ENCODE results near the gene MED15.

The MED15 gene

GRCh38 chr22:20632082-20632481 lies 124.7 kb downstream of the MED15 start:
- no peak for DNase-seq

- no peak for DNase-seq
Observed at GRCh38 chr22:20632518-20632917, 125.1 kb downstream of the MED15 start.

DNA sequence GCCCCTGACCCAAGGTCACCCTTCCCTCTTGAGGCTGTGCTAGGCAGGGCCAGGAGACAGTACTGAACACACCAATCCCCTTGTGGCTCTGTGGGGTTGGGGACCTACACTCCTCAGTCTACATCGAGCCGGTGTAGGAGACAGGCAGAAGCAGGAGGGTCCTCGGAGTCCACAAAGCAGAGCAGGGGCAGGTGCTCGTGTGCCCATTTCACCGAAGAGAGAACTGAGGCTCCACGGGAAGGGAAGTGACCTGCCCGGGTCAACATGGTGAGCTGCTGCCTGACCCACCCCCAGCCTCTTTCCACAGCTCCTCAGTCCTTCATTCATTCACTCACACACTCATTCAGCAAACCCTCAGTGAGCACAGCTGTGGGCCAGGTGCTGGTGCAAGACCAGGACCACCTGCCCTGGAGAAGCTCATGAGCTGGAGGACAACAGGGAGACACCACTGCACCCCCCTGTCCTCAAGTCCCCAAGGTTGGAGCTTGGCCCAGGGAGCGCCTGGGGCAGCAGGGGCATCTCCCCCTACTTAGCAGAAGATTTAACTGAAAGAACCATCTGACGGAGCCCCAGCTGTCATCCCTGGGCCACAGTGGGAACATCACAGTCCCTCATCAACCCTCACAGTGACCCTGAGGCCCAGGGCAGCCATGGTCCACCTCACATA lies 127.3 kb downstream of the MED15 start:
- DNase-seq, result no peak

DNA sequence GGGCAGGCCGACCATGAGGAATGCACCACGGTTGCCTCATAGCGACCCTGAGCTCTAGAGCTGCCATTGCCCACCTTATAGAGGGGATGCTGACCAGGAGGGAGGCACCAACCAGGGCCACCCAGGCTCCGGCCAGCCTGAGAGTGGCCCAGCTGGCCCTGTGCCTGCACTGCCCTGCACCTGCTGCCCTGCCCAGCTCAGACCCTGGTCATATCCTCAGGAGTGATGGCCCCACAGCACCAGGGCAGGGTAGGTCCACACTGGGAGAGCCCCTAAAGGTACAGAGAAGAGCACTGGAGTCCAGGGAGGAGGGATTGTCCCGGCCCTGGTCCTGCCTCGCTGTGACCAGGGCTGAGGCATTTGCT lies 127.8 kb downstream of the MED15 start:
- no peak for DNase-seq

- no peak for DNase-seq
Observed at GRCh38 chr22:20636075-20636812, 128.8 kb downstream of the MED15 start.

DNA sequence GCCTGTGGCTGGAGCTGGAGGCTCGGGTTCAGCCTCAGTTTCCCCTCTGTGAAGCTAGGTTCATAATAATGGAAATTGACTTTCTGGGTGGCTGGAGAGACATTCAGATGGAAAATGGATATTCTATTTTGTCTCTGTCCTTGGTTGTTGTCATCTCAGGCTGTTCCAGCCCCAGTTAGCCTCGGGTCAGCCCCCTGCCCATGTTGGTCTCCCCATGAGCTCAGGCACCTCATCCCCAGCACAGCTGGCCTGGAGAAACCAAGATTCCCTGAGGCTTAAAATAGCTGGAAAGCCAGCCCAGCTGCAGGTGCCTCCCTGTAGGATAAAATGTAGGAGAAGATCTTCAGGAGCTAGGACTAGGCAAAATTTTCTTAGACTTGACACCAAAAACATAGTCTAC lies 129.5 kb downstream of the MED15 start:
- DNase-seq, result no peak

All from NCI-H524 treated with DMSO at 0.1 percent for 48 hours (cell line).